ENCODE results near the gene COG5. TPM values are rescaled to one million over a fixed set of nuclear protein-coding genes. Genes with fewer than 3 reads are reported as not detected.

COG5 gene
- total and polyA plus RNA-seq, 9 of the 15 experiments (the other 6 are each of a cell fraction or from before 2014, with no cell fraction given), result 15.3 to 75.1 (median 56.4) TPM

DNA sequence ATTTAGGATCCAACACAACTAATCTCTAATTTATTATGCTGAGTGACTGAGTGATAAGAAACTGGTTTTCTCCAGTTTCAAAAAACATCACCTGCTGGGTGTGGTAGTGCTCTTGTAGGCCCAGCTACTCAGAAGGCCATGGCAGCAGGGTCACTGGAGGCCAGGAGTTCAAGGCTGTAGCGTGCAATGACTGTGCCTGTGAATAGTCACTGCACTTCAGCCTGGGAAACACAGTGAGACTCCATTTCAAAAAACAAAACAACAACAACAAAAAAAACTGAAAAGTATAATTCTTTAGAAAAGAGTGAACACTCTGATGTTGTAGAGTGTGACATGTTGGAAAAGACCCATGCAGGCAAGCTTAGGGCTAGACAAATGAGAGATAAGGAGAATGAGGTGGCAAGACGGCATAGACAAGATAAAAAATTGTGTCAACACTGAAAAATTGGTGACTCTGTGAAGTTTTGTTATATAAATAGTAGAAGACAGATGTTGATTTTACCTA lies 243.9 kb downstream of the COG5 start (continued):
- TF ChIP-seq, protein P1, sequence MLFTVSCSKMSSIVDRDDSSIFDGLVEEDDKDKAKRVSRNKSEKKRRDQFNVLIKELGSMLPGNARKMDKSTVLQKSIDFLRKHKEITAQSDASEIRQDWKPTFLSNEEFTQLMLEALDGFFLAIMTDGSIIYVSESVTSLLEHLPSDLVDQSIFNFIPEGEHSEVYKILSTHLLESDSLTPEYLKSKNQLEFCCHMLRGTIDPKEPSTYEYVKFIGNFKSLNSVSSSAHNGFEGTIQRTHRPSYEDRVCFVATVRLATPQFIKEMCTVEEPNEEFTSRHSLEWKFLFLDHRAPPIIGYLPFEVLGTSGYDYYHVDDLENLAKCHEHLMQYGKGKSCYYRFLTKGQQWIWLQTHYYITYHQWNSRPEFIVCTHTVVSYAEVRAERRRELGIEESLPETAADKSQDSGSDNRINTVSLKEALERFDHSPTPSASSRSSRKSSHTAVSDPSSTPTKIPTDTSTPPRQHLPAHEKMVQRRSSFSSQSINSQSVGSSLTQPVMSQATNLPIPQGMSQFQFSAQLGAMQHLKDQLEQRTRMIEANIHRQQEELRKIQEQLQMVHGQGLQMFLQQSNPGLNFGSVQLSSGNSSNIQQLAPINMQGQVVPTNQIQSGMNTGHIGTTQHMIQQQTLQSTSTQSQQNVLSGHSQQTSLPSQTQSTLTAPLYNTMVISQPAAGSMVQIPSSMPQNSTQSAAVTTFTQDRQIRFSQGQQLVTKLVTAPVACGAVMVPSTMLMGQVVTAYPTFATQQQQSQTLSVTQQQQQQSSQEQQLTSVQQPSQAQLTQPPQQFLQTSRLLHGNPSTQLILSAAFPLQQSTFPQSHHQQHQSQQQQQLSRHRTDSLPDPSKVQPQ (CRISPR knock-in tag; IDR thresholded peaks at IDR 0.05; ENCODE audit: borderline replicate concordance), result no peak
- TF ChIP-seq HNRNPH1 (optimal IDR thresholded peaks at IDR 0.05; ENCODE audit: low read depth, low read length), result no peak
- TF ChIP-seq, protein P2, sequence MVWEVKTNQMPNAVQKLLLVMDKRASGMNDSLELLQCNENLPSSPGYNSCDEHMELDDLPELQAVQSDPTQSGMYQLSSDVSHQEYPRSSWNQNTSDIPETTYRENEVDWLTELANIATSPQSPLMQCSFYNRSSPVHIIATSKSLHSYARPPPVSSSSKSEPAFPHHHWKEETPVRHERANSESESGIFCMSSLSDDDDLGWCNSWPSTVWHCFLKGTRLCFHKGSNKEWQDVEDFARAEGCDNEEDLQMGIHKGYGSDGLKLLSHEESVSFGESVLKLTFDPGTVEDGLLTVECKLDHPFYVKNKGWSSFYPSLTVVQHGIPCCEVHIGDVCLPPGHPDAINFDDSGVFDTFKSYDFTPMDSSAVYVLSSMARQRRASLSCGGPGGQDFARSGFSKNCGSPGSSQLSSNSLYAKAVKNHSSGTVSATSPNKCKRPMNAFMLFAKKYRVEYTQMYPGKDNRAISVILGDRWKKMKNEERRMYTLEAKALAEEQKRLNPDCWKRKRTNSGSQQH (CRISPR knock-in tag; IDR thresholded peaks at IDR 0.05), result no peak
- no peak for TF ChIP-seq SNIP1 (IDR thresholded peaks at IDR 0.05; ENCODE audit: low read depth)
- TF ChIP-seq MEF2A (IDR thresholded peaks at IDR 0.05; ENCODE audit: control insufficient read depth, low read depth, low read length), result no peak
- TF ChIP-seq ZNF586 (CRISPR knock-in tag; conservative IDR thresholded peaks at IDR 0.05), result no peak
- TF ChIP-seq RCOR1 (IDR thresholded peaks at IDR 0.05; ENCODE audit: borderline replicate concordance in 1 of 2, low read depth in 2 of 2, low read length in 2 of 2), result peak in 1 of 2 experiments; percentile 36; a peak in 1 of 4 replicates
- TF ChIP-seq ZNF224 (CRISPR knock-in tag; IDR thresholded peaks at IDR 0.05), result no peak
- 0 out of 2 replicates have a peak, but pooled peaks have one; percentile 23 for TF ChIP-seq MYNN (IDR thresholded peaks at IDR 0.05)
- no peak for TF ChIP-seq MYNN (CRISPR knock-in tag; IDR thresholded peaks at IDR 0.05)
- TF ChIP-seq HOXB6 (CRISPR knock-in tag; IDR thresholded peaks at IDR 0.05; ENCODE audit: borderline replicate concordance), result no peak
- peak in 1 of 2 experiments; percentile 73; a peak in 2 of 4 replicates for TF ChIP-seq TBL1XR1 (IDR thresholded peaks at IDR 0.05; ENCODE audit: low read length in 2 of 2)
- no peak for TF ChIP-seq ZNF707 (CRISPR knock-in tag; conservative IDR thresholded peaks at IDR 0.05)
- no peak for TF ChIP-seq YBX1 (IDR thresholded peaks at IDR 0.05)
- no peak for TF ChIP-seq CHCHD3 (CRISPR knock-in tag; IDR thresholded peaks at IDR 0.05)
- TF ChIP-seq, protein P3, sequence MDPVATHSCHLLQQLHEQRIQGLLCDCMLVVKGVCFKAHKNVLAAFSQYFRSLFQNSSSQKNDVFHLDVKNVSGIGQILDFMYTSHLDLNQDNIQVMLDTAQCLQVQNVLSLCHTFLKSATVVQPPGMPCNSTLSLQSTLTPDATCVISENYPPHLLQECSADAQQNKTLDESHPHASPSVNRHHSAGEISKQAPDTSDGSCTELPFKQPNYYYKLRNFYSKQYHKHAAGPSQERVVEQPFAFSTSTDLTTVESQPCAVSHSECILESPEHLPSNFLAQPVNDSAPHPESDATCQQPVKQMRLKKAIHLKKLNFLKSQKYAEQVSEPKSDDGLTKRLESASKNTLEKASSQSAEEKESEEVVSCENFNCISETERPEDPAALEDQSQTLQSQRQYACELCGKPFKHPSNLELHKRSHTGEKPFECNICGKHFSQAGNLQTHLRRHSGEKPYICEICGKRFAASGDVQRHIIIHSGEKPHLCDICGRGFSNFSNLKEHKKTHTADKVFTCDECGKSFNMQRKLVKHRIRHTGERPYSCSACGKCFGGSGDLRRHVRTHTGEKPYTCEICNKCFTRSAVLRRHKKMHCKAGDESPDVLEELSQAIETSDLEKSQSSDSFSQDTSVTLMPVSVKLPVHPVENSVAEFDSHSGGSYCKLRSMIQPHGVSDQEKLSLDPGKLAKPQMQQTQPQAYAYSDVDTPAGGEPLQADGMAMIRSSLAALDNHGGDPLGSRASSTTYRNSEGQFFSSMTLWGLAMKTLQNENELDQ (CRISPR knock-in tag; IDR thresholded peaks at IDR 0.05; ENCODE audit: borderline replicate concordance), result no peak
- TF ChIP-seq BCL6 (CRISPR knock-in tag; IDR thresholded peaks at IDR 0.05), result no peak
- no peak for TF ChIP-seq RFX1 (IDR thresholded peaks at IDR 0.05)
- TF ChIP-seq HDAC6 (IDR thresholded peaks at IDR 0.05; ENCODE audit: low read depth, low read length), result no peak
- TF ChIP-seq, protein P4, sequence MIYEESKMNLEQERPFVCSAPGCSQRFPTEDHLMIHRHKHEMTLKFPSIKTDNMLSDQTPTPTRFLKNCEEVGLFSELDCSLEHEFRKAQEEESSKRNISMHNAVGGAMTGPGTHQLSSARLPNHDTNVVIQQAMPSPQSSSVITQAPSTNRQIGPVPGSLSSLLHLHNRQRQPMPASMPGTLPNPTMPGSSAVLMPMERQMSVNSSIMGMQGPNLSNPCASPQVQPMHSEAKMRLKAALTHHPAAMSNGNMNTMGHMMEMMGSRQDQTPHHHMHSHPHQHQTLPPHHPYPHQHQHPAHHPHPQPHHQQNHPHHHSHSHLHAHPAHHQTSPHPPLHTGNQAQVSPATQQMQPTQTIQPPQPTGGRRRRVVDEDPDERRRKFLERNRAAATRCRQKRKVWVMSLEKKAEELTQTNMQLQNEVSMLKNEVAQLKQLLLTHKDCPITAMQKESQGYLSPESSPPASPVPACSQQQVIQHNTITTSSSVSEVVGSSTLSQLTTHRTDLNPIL (CRISPR knock-in tag; IDR thresholded peaks at IDR 0.05), result no peak
- no peak for TF ChIP-seq POLR3G (IDR thresholded peaks at IDR 0.05; ENCODE audit: extremely low read depth, insufficient read length, insufficient replicate concordance)
- TF ChIP-seq SRSF1 (IDR thresholded peaks at IDR 0.05; ENCODE audit: low read depth, low read length), result no peak
- TF ChIP-seq CXXC5 (CRISPR knock-in tag; IDR thresholded peaks at IDR 0.05), result peak; percentile 29
